Frontal cortex (tissue), 4 donors: ENCODE measurements around the gene NR6A1. TPM values are rescaled to one million over a fixed set of nuclear protein-coding genes. Genes with fewer than 3 reads are reported as not detected.
A peak's percentile ranks its signal among the peaks of the same experiment; 100 is the strongest.

Experiments
- DNase-seq, 2 donors: peaks; one replicate each; pipeline ENCODE4 v3.0.0; 2012; ENCODE audit warnings: low spot score in 2 of 2
- FAIRE-seq: peaks from 2 replicates; lab custom pipeline; 2012; peaks lifted over from hg19 to GRCh38; lab: Jason Lieb, UNC
- total RNA-seq: library from RNA; depleted of rRNA; stranded (reverse); fragments of >200 nt; gene quantifications from one replicate; pipeline ENCODE4 v1.2.3, GENCODE V29; 2014
- donor health status: control.
- donor health status: control.
- donor health status: control.

Gene NR6A1
- total RNA-seq, 1 donor from 2014 or later = 1.6 TPM

- DNase-seq (no peak), FAIRE-seq (no peak)
Observed at GRCh38 chr9:124487260-124488182, 283.6 kb downstream of the NR6A1 start.

GRCh38 chr9:124486778-124487259, 284.3 kb downstream of the NR6A1 start:
- DNase-seq = no peak
- FAIRE-seq = no peak

- no peak for FAIRE-seq
- no peak for DNase-seq
Observed at GRCh38 chr9:124485936-124486335, 285.2 kb downstream of the NR6A1 start.

- DNase-seq = no peak
- FAIRE-seq = no peak
Observed at GRCh38 chr9:124485201-124485600, 285.9 kb downstream of the NR6A1 start.

GRCh38 chr9:124483481-124483880, 287.6 kb downstream of the NR6A1 start:
- no peak for FAIRE-seq
- DNase-seq = no peak

GRCh38 chr9:124482431-124483031, 288.6 kb downstream of the NR6A1 start:
- DNase-seq = no peak
- no peak for FAIRE-seq

GRCh38 chr9:124481115-124481514, 290.0 kb downstream of the NR6A1 start:
- no peak for FAIRE-seq

GRCh38 chr9:124480621-124480981, 290.5 kb downstream of the NR6A1 start:
- FAIRE-seq (no peak), DNase-seq (no peak)

More at GRCh38 chr9:124481115-124481514, 290.0 kb downstream of the NR6A1 start:
- DNase-seq = no peak

- DNase-seq = no peak
- FAIRE-seq = no peak
Observed at GRCh38 chr9:124479947-124480620, 291.0 kb downstream of the NR6A1 start.

- no peak for DNase-seq
- no peak for FAIRE-seq
Observed at GRCh38 chr9:124479371-124479770, 291.7 kb downstream of the NR6A1 start.

GRCh38 chr9:124478354-124478753, 292.8 kb downstream of the NR6A1 start:
- FAIRE-seq = no peak

GRCh38 chr9:124477648-124478285, 293.3 kb downstream of the NR6A1 start:
- no peak for FAIRE-seq
- DNase-seq = peak; percentile 60 to 76

More at GRCh38 chr9:124478354-124478753, 292.8 kb downstream of the NR6A1 start:
- no peak for DNase-seq

- DNase-seq (peak in 1 of 2 donors; percentile 44), FAIRE-seq (no peak)
Observed at GRCh38 chr9:124477211-124477647, 293.9 kb downstream of the NR6A1 start.

GRCh38 chr9:124475868-124476690, 295.0 kb downstream of the NR6A1 start:
- no peak for FAIRE-seq
- no peak for DNase-seq

GRCh38 chr9:124475158-124475867, 295.8 kb downstream of the NR6A1 start:
- DNase-seq (no peak), FAIRE-seq (no peak)

- DNase-seq (no peak), FAIRE-seq (no peak)
Observed at GRCh38 chr9:124474151-124474550, 297.0 kb downstream of the NR6A1 start.

- FAIRE-seq = no peak
- no peak for DNase-seq
Observed at GRCh38 chr9:124473310-124473709, 297.8 kb downstream of the NR6A1 start.

- no peak for DNase-seq
- no peak for FAIRE-seq
Observed at GRCh38 chr9:124472770-124473169, 298.3 kb downstream of the NR6A1 start.
